Upper lobe of right lung (tissue), 1 donor: ENCODE measurements around the gene TMEM163. TPM values are rescaled to one million over a fixed set of nuclear protein-coding genes. Genes with fewer than 3 reads are reported as not detected.

ENCODE experiments used
- ATAC-seq: fragments of 200-7000 bp; cut with Tn5 transposase; one replicate; pipeline ENCODE4 v1.9.1; 2020; ENCODE audit warnings: mild to moderate bottlenecking, moderate library complexity
- DNase-seq: peaks from one replicate; pipeline ENCODE4 v3.0.0-alpha.2; 2020
- H3K27ac ChIP-seq: fragments of 200-600 bp; one replicate; pipeline ENCODE4 v1.8.0; 2022
- H3K27me3 ChIP-seq: fragments of 200-600 bp; one replicate; pipeline ENCODE4 v1.8.0; 2022; ENCODE audit warnings: mild to moderate bottlenecking
- H3K36me3 ChIP-seq: fragments of 200-600 bp; one replicate; pipeline ENCODE4 v1.8.0; 2022
- H3K4me1 ChIP-seq: fragments of 200-600 bp; one replicate; pipeline ENCODE4 v1.8.0; 2022
- H3K4me3 ChIP-seq: fragments of 200-600 bp; one replicate; pipeline ENCODE4 v1.8.0; 2022; ENCODE audit warnings: mild to moderate bottlenecking
- H3K9me3 ChIP-seq: fragments of 200-600 bp; one replicate; pipeline ENCODE4 v1.8.0; 2022
- intact Hi-C: fragments of 100-400 bp; cut with DNase I; formaldehyde crosslinking; loops from one replicate; pipeline ENCODE4 v1.11.0; 2022
- total RNA-seq: library from RNA; stranded (reverse); fragmentation: NEBNext Ultra II Directional; extraction: Animal tissue kit (Norgen Biotek cat#: 25700); gene quantifications from one replicate; pipeline ENCODE4 v1.2.1, GENCODE V29; 2021
- TF ChIP-seq, protein P1 (sequence below): fragments of 200-600 bp; IDR thresholded peaks from one replicate; pipeline ENCODE4 v1.8.0; 2022; ENCODE audit warnings: antibody characterized with exemption
- donor health status: DM: no; HTN: yes; CAD: no; lungs with severe emphysema.

The TMEM163 gene
- total RNA-seq, 1 donor from 2014 or later: 34.6 TPM

DNA sequence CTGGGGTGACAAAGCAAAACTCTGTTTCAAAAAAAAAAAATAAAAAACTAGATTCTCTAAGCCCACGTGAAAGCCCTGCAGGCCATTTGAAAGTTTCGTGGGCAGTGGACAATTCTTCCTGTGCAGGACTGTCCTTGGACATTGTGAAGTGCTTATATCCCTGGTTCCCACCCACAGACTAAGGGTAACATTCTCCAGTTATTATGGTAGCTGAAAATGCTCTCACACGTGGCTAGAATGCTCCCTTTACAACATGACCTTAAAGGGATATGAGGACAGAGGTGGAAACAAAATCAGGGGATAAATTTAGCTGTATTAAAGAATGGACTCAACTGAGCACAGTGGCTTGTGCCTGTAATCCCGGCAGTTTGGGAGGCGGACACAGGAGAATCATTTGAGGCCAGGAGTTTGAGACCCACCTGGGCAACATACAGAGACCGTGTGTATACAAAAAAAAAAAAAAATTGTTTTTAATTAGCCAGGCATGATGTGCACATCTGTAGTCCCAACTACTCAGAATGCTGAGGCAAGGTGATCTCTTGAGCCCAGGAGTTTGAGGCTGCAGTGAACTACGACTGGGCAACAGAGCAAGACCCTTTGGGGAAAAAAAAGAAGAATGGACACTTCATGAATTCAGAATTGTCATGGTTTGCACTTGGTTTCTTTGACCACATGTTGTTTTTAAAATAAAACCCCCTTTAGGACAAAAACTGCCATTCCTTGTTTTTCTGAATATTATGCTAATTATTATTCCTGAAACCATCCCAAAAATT is 297.1 kb downstream of the TMEM163 start:
- intact Hi-C loops: no loop called here
- no peak overlapping the region for H3K27ac ChIP-seq

DNA sequence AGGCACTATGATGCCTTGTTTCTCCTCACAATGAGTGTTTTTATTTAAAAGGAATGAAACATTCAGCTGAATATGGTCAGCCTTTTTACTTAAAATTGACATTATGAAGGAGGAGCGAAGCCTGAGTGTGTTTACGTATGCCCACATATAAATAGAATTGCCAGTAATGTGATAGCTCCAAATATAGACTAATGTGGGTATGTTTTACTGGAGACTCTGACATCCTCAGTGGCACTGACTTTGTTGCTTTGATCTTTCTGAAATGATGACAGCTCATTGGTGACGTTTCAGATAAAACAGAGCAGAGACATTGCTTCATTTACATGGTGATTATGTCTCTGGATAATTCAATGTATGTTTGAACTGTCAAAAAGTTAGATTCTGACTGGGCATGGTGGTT is 297.9 kb downstream of the TMEM163 start:
- no peak for DNase-seq
- Histone ChIP-seq H3K4me1 (no peaks in the 10 kb centered on the region), H3K27me3 (no peaks in the 10 kb centered on the region), H3K36me3 (peaks cover 27% of the 10 kb centered on the region), H3K27ac (no peak overlapping the region), H3K9me3 (no peaks in the 10 kb centered on the region), H3K4me3 (no peak overlapping the region)
- TF ChIP-seq, protein P1, sequence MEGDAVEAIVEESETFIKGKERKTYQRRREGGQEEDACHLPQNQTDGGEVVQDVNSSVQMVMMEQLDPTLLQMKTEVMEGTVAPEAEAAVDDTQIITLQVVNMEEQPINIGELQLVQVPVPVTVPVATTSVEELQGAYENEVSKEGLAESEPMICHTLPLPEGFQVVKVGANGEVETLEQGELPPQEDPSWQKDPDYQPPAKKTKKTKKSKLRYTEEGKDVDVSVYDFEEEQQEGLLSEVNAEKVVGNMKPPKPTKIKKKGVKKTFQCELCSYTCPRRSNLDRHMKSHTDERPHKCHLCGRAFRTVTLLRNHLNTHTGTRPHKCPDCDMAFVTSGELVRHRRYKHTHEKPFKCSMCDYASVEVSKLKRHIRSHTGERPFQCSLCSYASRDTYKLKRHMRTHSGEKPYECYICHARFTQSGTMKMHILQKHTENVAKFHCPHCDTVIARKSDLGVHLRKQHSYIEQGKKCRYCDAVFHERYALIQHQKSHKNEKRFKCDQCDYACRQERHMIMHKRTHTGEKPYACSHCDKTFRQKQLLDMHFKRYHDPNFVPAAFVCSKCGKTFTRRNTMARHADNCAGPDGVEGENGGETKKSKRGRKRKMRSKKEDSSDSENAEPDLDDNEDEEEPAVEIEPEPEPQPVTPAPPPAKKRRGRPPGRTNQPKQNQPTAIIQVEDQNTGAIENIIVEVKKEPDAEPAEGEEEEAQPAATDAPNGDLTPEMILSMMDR: no peak
- ATAC-seq: no peak
- intact Hi-C loops: no loop called here

More for the DNA sequence above, 297.1 kb downstream of the TMEM163 start:
- TF ChIP-seq, protein P1: no peak
- ATAC-seq (no peak), DNase-seq (no peak)
- Histone ChIP-seq H3K36me3 (peaks cover 27% of the 10 kb centered on the region), H3K4me3 (no peak overlapping the region), H3K27me3 (no peaks in the 10 kb centered on the region), H3K4me1 (no peaks in the 10 kb centered on the region), H3K9me3 (no peaks in the 10 kb centered on the region)

DNA sequence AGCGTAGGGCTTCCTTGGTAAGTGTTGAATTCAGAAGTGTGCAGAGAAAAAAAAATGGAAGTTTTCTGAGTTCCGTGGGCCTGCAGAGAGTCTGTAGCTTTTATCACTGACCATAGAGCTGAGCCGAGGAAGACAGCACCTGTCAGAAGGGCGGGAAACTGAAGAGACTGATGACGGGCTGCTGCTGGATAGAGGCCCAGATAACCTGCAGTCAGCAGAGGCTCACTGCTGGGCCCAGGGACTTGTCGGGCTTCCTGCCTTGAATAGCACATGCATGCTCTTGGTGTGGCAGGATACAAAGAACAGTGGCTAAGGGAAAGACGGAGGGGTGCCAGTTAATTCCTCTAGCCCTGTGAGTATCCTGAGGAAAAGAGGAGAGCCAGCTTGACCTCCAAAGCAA is 298.5 kb downstream of the TMEM163 start:
- no peak for DNase-seq
- H3K27ac ChIP-seq: no peak overlapping the region
- TF ChIP-seq, protein P1: no peak

DNA sequence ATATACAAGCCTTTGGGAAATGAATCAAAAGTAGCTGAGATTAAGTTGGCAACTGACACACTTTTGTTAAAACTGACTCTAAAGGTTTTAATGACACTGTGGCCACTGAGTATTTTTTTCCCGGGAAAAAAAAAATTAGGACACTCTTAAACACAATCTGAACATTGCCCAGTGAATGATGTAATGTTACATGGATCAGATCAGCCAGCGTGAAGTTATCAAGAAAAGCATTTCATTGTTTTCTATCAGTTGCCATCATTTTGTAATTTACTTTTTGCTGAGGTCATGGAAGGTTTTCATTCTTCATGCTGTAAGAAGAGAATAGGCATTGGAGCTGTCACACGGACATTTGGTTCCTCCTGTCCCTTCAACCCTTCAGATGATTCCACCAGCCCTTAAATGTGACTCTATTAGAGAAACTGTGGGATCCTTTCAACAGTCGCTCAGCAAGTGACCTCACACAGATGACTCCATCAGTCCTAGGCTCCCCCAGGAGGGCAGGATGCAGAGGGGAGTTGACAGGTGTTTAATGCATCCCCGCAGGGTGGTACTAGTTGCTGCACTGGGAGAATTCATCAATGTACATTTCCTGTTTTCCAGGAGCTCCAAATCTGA is 300.7 kb downstream of the TMEM163 start:
- H3K4me1 ChIP-seq: no peaks in the 10 kb centered on the region
- H3K27me3 ChIP-seq: no peaks in the 10 kb centered on the region
- peaks cover 16% of the 10 kb centered on the region for H3K36me3 ChIP-seq
- DNase-seq (no peak), ATAC-seq (no peak)
- H3K27ac ChIP-seq: no peak overlapping the region
- H3K4me3 ChIP-seq: no peak overlapping the region
- intact Hi-C loops: no loop called here
- no peaks in the 10 kb centered on the region for H3K9me3 ChIP-seq
- TF ChIP-seq, protein P1: no peak

More for the DNA sequence above, 298.5 kb downstream of the TMEM163 start:
- ATAC-seq: no peak
- Histone ChIP-seq H3K27me3 (no peaks in the 10 kb centered on the region), H3K9me3 (no peaks in the 10 kb centered on the region), H3K4me3 (no peak overlapping the region), H3K36me3 (peaks cover 27% of the 10 kb centered on the region), H3K4me1 (no peaks in the 10 kb centered on the region)
- intact Hi-C loops: no loop called here

DNA sequence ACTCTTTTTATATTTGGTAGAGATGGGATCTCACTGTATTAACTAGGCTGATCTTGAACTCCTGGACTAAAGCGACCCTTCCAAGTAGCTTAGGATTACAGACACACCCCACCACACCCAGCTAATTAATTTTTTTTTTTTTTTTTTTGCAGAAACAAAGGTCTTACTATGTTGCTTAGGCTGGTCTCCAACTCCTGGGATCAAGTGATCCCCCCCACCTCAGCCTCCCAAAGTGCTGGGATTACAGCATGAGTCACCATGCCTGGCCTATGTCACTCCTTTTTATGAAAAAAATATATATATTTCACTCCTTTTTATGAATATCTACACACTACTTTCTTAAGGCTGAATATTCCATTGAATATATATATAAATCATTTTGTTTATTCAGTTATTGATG is 302.2 kb downstream of the TMEM163 start:
- H3K36me3 ChIP-seq: peaks cover 7% of the 10 kb centered on the region
- no peak overlapping the region for H3K4me3 ChIP-seq
- no peak for DNase-seq
- no peak overlapping the region for H3K27ac ChIP-seq
- TF ChIP-seq, protein P1: no peak
- ATAC-seq: no peak
- no peaks in the 10 kb centered on the region for H3K9me3 ChIP-seq
- H3K4me1 ChIP-seq: peaks cover 3% of the 10 kb centered on the region
- intact Hi-C loops: no loop called here
- no peaks in the 10 kb centered on the region for H3K27me3 ChIP-seq
